Body of pancreas (tissue), 4 donors: ENCODE data around the gene CFAP299.
"Not testable (repeated sequence)": the region's sequence is repeated elsewhere in the genome, so short reads cannot be mapped to it uniquely, and the experiment has no call there.

ENCODE experiments used
- CTCF ChIP-seq, 7 experiments: fragments of 450-650 bp in 4 of 7; fragments of 200-600 bp in 3 of 7; sonication (generic) in 3 of 7; IDR thresholded peaks; one replicate each; pipeline ENCODE4 v1.5.1; 2016 to 2019; ENCODE audit warnings: antibody characterized with exemption in 7 of 7
- POLR2A ChIP-seq, 3 donors: fragments of 450-650 bp; IDR thresholded peaks; one replicate each; pipeline ENCODE4 v1.6.1; 2016; ENCODE audit warnings: antibody characterized with exemption in 3 of 3, mild to moderate bottlenecking in 2 of 3

GRCh38 chr4:80749558-80749957, 414.0 kb downstream of the CFAP299 start:
- TF ChIP-seq CTCF, POLR2A (IDR thresholded peaks at IDR 0.05): not testable (repeated sequence)
